ENCODE data around the gene ADGRG3. TPM values are rescaled to one million over a fixed set of nuclear protein-coding genes. Genes with fewer than 3 reads are reported as not detected.

Gene ADGRG3
- polyA plus RNA-seq, 1 donor (not counting 4 experiments of a cell fraction or from before 2014, with no cell fraction given), result not detected

- Histone ChIP-seq H3K4me1 (ENCODE audit: control insufficient read depth, extremely low read depth, insufficient read depth, low read length) (no peaks in the 10 kb centered on the region), H3K4me2 (ENCODE audit: control insufficient read depth, extremely low read depth, insufficient read depth, low read depth, low read length) (no peak overlapping the region), H3K9ac (ENCODE audit: control insufficient read depth, extremely low read depth, insufficient read depth, low read length) (no peak overlapping the region), H3K9me3 (ENCODE audit: control insufficient read depth, low read depth, low read length) (no peaks in the 10 kb centered on the region), H3K36me3 (ENCODE audit: control insufficient read depth in 2 of 2, extremely low read depth in 1 of 2, insufficient read depth in 2 of 2, low read length in 2 of 2) (peaks cover 17 to 22% of the 10 kb centered on the region in 2 experiments), H3K9me1 (ENCODE audit: control insufficient read depth, extremely low read depth, insufficient read depth, low read length) (no peaks in the 10 kb centered on the region), H3K4me3 (ENCODE audit: control insufficient read depth in 2 of 3, extremely low read depth in 1 of 3, insufficient read depth in 2 of 3, low read depth in 1 of 3, low read length in 3 of 3) (no peak overlapping the region), H3K27me3 (ENCODE audit: control insufficient read depth, extremely low read depth, insufficient read depth, low read length) (peaks cover 3% of the 10 kb centered on the region), H2AFZ (ENCODE audit: control insufficient read depth, low read length) (no peak overlapping the region), H3K79me2 (ENCODE audit: control insufficient read depth, insufficient read depth, low read length) (no peaks in the 10 kb centered on the region), H3K27ac (ENCODE audit: control insufficient read depth, insufficient read depth, low read length) (no peak overlapping the region), H4K20me1 (ENCODE audit: control insufficient read depth, extremely low read depth, insufficient read depth, low read length) (no peaks in the 10 kb centered on the region)
- no peak for DNase-seq (ENCODE audit: low read depth, low spot score)
- no peak for TF ChIP-seq CTCF (optimal IDR thresholded peaks at IDR 0.05 in 1 of 3, IDR thresholded peaks at IDR 0.05 in 1 of 3, conservative IDR thresholded peaks at IDR 0.05 in 1 of 3; ENCODE audit: extremely low read depth in 1 of 3, insufficient read depth in 2 of 3, low read length in 3 of 3)
- no peak for TF ChIP-seq EZH2 (IDR thresholded peaks at IDR 0.05; ENCODE audit: low read length)
- FAIRE-seq, result no peak
- dilution Hi-C loops (cut with MboI; ENCODE audit: extremely low pct_ligation_motif_present, low sequenced_read_pairs), result no loop called here
Measured at GRCh38 chr16:57666353-57667047, 1.6 kb upstream of the ADGRG3 start.

- DNase-seq (ENCODE audit: low read depth, low spot score) (no peak), FAIRE-seq (no peak)
- dilution Hi-C loops (cut with MboI; ENCODE audit: extremely low pct_ligation_motif_present, low sequenced_read_pairs), result no loop called here
- Histone ChIP-seq H3K9me1 (ENCODE audit: control insufficient read depth, extremely low read depth, insufficient read depth, low read length) (no peaks in the 10 kb centered on the region), H3K27me3 (ENCODE audit: control insufficient read depth, extremely low read depth, insufficient read depth, low read length) (peaks cover 3% of the 10 kb centered on the region), H3K9ac (ENCODE audit: control insufficient read depth, extremely low read depth, insufficient read depth, low read length) (no peak overlapping the region), H3K9me3 (ENCODE audit: control insufficient read depth, low read depth, low read length) (no peaks in the 10 kb centered on the region), H3K4me1 (ENCODE audit: control insufficient read depth, extremely low read depth, insufficient read depth, low read length) (no peaks in the 10 kb centered on the region), H3K79me2 (ENCODE audit: control insufficient read depth, insufficient read depth, low read length) (no peaks in the 10 kb centered on the region), H2AFZ (ENCODE audit: control insufficient read depth, low read length) (no peak overlapping the region), H4K20me1 (ENCODE audit: control insufficient read depth, extremely low read depth, insufficient read depth, low read length) (no peaks in the 10 kb centered on the region), H3K36me3 (ENCODE audit: control insufficient read depth in 2 of 2, extremely low read depth in 1 of 2, insufficient read depth in 2 of 2, low read length in 2 of 2) (peaks cover 12 to 20% of the 10 kb centered on the region in 2 experiments), H3K4me3 (ENCODE audit: control insufficient read depth in 2 of 3, extremely low read depth in 1 of 3, insufficient read depth in 2 of 3, low read depth in 1 of 3, low read length in 3 of 3) (no peak overlapping the region), H3K4me2 (ENCODE audit: control insufficient read depth, extremely low read depth, insufficient read depth, low read depth, low read length) (no peak overlapping the region), H3K27ac (ENCODE audit: control insufficient read depth, insufficient read depth, low read length) (no peak overlapping the region)
- no peak for TF ChIP-seq EZH2 (IDR thresholded peaks at IDR 0.05; ENCODE audit: low read length)
- no peak for TF ChIP-seq CTCF (optimal IDR thresholded peaks at IDR 0.05 in 1 of 3, IDR thresholded peaks at IDR 0.05 in 1 of 3, conservative IDR thresholded peaks at IDR 0.05 in 1 of 3; ENCODE audit: extremely low read depth in 1 of 3, insufficient read depth in 2 of 3, low read length in 3 of 3)
Measured at GRCh38 chr16:57667048-57667525, 1.0 kb upstream of the ADGRG3 start.
